Measurements from ENCODE around the gene DDAH1.
"Not testable (repeated sequence)": the region's sequence is repeated elsewhere in the genome, so short reads cannot be mapped to it uniquely, and the experiment has no call there.

DDAH1 gene

DNA sequence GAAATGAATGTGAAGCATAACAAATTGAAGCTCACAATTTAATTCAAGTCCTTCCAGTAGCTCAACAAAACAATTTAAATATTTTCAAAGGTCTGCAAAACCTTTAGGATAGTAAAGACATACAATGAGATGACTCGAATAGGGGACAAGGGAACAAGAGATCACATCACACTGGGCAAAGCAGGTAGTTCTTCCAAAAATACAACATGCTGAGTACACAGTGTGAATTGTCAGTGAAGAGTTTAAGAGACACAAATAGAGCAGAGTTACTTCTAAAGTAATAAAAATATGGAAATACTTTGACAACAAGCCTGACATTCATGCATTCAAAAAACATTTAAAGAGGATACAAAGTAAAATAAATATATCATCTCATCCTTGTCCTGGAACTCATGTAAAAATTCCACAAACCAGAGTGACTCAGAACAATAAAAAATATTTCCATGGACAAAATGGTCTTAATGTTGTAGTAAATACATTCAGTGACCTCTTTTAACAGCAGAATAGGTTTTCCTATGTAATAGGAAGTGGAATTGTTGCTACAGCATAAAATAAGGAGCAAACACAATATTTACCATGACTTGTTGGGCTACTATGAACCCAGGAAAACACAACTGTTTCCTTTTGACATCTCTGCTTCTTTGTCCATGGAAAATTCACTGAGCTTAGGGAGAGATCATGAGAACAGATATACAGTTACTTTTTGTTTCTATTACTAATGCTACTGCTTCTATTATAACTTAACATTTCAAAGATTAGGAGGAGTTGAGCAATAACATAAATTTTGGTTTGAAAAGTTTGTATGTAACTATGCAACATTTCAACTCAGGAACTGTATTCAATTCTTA is 104.9 kb downstream of the DDAH1 start:
- no peak for DNase-seq (ENCODE audit: low read depth in 2 of 2)

DNA sequence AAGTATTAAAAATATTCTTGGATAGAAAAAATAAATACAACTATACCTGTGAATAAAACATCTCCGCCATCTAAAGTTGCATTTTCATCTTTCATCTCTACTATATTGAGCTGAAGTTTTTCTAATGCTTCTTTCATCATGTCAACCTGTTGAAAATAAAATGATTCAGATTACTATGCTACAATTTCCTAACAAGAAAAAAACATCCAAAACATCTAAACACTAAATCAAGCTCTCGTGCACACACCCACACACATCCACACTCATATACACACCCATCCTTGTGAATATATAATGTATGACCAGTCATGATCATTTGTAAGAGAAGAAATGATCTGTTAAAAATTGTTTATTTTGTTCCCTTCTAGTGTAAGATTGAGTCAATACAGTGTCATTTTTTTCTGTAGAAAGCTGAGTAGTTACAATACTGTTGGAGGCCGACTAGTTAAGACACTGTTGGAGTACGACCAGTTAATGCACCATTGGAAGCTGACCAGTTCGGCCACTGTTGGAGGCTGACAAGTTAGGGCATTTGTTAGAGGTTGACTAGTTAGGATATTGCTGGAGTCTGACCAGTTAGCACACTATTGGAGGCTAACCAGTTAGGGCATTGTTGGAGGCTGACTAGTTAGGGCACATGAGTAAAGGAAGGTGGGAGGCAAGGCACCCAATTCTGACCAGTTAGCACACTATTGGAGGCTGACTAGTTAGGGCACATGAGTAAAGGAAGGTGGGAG is 106.1 kb downstream of the DDAH1 start:
- no peak for DNase-seq (ENCODE audit: low read depth in 2 of 2)

DNA sequence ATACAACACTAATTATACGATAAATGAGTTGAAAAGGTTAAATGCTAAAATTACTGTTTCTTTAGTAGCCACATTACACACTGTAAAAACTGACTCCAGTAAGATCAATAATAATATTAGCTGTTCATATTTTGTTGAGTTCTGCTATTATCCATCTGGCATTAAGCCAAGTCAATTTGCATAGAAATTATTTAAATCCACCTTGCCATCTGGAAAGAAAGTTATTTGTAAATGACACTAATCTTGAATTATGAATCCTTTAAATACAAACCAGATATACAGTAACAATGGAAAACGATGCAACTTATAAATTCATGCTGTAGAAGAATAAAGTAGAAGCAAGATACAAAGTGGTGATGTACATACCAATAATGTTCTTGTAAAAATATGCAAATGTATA is 107.1 kb downstream of the DDAH1 start:
- no peak for DNase-seq (ENCODE audit: low read depth in 2 of 2)

DNA sequence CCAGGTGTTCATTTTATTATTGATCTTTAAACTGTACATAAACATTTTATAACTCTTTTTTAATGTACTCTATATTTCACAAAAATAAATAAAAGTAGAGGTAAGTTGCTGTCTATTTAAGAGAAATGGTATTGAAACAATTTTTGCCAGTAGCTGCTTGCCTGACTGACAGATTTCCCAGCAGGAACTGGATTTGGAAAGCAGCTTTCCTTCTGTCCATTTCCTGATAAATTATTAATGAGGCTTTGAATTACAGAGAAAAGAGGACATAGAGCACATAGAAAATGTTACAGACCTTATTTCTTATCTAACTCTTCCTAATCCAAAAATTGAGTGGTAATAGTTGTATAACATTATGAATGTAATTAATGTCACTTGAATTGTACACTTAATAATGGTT is 108.8 kb downstream of the DDAH1 start:
- no peak for DNase-seq (ENCODE audit: low read depth in 2 of 2)

DNA sequence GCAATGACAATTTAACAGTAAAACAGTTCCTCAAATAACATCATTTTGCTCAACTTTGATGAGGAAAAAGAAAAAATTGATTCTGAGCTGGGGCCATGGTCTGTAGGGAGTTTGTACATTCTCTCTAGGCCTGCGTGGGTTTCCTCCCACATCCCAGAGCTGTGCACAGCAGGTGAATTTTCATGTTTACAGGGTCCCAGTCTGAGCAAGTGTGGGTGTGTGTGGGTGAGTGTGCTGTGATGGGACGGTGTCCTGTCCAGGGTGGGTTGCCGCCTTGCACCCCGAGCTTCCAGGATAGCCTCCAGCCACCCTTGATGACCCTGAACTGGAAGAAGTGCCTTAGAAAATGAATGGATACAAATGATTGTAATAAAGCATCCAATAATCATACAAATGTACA is 112.9 kb downstream of the DDAH1 start:
- DNase-seq (ENCODE audit: low read depth in 2 of 2) = no peak

DNA sequence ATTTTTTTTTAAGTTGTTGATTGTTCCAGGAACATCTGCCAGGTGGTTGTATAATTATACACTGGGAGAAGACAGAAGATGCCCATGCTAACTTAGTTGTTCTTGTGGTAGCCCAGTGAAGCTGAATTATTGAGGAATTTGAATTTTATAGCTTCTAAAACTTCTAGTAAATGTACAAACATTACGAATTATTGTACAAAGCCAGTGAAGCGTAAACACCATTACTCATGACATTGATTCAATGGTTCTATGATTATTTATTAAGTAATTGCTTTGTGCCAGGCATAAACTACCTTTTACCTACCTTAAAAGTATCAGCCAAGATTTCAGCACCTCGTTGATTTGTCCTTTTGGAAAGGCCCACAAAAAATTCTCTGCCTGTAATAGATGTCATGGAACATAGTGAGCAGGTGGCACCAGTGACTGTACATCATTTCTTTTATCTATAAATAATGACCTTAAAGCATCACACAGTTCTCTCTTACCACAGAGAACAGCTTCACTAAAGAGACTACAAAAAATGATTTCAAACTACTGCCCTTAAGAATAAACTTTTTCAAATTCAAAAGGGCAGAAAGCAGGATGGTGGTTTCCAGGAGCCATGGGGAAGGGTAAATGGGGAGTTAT is 113.6 kb downstream of the DDAH1 start:
- no peak for DNase-seq (ENCODE audit: low read depth in 2 of 2)

DNA sequence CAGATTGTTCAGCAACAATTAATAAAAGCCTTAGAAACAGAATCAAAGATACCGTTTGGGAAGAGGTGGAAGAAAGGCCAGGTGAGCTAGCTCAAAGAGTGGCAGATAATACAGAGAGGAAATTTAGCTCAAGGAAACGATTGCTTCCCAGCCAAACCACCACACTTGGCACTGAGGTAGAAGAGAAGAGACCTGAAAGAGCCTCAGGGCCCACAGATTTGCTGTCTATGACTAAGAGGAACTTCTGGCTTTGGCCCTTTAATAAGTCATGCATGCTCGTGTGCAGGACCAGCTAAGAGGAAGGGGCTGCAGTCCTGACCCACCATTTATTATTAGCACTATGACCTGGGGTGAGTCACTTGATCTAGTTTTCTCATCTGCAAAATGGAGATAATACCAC is 115.7 kb downstream of the DDAH1 start:
- no peak for DNase-seq (ENCODE audit: low read depth in 2 of 2)

DNA sequence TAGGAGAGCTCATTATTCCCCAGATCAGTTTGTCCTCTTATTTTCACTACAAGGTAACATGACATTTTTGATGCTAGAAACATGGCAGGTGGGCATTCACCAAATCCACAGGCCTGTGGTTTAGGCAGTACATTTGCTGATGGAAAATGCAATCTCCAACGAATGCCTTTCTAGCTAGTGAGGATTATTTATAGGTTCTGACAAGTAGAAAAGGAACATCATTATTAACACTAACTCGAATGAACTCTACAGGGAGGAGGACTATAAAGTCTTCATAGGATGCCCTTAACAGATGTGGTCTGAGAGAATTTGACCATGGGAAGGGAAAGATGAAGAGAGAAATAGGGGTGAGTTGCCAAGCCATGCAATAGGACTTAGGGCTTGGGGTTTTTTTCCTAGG is 117.1 kb downstream of the DDAH1 start:
- no peak for DNase-seq (ENCODE audit: low read depth in 2 of 2)

DNA sequence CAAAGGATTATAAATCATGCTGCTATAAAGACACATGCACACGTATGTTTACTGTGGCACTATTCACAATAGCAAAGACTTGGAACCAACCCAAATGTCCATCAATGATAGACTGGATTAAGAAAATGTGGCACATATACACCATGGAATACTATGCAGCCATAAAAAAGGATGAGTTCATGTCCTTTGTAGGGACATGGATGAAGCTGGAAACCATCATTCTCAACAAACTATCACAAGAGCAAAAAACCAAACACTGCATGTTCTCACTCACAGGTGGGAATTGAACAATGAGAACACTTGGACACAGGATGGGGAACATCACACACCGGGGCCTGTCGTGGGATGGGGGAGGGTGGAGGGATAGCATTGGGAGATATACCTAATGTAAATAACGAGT is 117.7 kb downstream of the DDAH1 start:
- DNase-seq (ENCODE audit: low read depth in 2 of 2) = not testable (repeated sequence)

DNA sequence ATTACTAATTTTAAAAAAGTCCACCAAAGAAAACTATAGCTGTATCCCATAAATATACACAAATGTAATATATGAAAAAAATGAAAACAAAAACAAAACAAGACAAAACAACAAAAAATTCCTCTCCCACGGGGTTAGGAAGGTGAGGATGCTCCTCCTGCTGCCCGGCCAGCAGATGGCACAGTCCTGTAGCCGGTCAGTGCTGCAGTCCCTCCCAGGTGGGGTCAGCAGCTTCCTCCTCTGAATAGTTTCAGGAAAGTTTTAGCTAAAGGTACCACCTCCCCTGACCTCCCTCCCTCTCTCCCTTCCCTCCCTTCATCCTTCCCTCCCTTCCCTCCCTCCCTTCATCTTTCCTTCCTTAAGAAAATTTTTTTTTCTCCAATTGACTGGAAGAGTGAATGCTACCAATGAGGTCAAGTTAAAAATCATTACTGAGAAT is 120.7 kb downstream of the DDAH1 start:
- no peak for DNase-seq (ENCODE audit: low read depth in 2 of 2)

DNA sequence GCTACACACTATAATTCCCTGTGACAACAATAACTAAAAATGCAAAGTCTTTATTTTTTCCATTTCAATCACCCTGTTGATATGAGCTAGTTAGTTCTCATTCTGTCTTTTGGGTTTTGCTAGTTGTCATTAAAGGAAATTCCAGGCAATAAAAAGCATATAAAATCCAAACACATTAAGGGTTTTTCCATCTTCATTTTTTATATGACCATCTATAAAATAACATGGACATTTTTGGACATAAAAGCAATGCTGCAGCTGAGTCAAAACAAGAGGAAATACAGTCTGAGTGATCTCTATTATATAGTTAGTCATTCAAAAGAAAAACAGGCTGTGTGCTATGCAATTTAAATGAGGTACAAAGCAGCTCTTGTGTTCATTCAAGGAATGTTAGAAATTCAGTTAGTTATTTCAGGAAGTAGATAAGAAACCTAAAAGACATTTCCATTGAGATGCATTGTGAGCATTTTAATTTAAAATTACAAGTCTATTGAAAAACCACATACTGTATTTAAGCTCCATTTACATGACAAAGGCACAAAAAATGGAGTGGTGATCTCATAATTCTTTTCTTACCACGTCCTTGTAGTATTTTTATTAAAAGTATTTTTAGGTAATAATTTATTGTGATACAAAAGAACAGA is 121.2 kb downstream of the DDAH1 start:
- no peak for DNase-seq (ENCODE audit: low read depth in 2 of 2)

DNA sequence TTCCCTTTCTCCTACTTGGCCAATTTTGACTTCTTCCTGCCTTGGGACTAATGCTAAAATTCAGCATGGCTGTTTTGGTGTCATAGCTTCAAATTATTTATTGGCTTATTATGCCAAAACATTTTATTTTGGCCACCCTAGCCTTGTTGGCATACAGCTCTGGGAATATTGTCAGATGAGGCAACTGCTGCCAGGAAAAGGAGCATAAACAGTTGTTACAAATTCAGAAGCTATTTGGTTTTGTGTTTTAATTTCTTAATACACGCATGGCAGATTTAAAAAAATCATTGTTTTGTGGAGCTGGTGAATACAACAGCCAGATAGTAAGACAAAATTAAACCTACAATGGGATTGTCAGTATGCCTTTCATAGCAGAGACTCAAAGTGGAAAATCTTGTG is 121.7 kb downstream of the DDAH1 start:
- no peak for DNase-seq (ENCODE audit: low read depth in 2 of 2)

DNA sequence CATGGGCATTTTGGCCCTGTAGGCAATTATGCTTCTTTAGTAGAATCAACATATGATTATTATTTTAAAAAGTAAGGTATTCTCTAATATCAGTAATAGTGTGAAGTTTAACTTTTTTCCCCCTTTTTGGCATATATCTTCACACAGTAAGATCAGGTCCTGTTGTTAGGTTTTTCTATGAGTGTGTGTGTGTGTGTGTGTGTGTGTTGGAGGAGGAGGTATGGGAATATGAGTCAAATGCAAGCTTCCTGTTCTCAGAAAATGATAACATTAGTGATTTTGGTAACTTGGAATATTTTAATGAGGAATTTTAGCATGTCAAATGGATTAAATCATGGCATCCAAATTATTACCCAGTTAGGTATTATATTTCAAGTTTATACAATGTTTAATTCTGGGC is 122.8 kb downstream of the DDAH1 start:
- no peak for DNase-seq (ENCODE audit: low read depth in 2 of 2)

DNA sequence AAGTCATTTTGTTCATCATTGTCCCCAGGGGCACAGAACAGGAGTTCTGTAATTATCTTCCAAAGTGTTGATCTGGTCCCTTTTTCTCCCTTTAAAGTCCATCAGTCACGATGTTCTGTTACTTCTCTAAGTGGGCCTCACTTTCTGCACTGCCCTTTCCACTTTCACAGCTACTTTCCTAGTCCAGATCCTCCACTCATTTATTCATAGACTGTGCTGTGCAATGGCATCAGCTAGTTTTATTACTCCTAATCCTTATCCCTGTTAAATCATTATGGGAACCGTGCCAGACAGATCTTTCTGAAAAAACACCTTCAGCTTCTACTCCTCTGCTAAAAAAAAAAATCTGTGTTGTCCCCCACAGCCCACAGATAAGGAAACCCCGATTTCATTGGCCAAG is 124.5 kb downstream of the DDAH1 start:
- DNase-seq (ENCODE audit: low read depth in 2 of 2) = no peak

DNA sequence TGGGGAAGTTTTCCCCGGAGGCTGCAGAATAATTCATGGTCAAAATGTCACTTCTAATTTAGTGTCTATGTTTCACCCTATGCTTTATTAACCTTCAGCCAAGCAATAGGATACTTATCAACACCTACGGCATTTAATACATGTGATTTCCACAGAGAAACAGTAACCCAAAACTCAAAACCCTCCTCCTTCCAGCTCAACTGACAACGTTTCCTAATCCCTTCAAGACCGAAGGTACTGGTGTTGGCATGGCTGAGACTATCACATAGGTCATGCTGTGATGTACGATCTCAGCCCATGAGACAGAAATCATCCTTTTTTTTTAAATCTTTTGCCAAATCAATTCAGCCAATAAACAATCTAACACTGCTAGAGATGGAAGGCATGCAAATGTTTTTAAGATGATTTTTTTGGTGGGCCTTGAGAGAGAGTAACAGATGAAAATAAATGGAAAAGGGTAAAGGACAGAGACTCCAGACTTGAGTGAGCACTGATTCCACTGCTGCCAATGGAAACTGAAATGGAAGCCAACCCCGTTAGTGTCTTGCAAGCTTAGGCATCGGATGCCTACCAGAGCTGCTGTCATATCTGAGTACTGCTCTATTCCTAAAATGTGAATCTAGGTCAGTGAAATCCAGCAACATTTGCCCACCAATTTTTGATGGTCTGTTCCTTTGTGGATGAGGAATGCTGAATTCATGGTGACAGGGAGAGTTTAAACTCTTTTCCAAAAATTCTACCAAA is 125.1 kb downstream of the DDAH1 start:
- no peak for DNase-seq (ENCODE audit: low read depth in 2 of 2)

DNA sequence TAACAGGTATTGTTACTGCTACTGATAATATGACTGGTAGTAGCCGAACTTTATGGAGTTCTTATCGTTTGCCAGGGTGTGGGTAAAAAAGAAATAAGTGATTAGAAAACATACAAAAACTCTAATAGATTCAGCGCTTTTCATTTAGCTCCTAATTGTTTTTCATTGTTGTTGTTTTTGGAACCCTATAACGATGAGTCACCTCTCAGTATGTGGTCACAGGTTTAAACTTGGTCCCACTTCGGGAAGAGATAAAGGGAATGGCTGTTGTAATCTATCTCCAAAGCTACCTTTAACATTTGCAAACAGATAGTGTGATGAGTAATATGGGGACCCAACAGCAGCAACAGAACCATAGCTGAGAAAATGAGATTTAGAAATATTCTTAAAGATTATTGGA is 125.9 kb downstream of the DDAH1 start:
- no peak for DNase-seq (ENCODE audit: low read depth in 2 of 2)

DNA sequence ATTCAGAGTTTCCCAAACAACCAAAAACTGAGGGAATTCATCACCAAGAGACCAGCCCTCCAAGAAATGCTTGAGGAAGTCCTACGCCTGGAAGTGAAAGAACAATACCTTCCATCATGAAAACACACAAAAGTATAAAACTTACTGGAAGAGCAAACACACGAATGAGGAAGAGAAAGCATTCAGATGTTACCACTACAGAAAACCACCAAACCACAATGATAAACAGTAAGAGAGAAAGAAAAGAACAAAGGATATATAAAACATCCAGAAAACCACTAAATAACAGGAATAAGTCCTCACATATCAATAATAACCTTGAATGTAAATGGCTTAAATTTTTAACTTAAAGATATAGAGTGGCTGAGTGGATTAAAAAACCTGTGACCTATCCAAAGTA is 130.0 kb downstream of the DDAH1 start:
- DNase-seq (ENCODE audit: low read depth in 2 of 2) = no peak

DNA sequence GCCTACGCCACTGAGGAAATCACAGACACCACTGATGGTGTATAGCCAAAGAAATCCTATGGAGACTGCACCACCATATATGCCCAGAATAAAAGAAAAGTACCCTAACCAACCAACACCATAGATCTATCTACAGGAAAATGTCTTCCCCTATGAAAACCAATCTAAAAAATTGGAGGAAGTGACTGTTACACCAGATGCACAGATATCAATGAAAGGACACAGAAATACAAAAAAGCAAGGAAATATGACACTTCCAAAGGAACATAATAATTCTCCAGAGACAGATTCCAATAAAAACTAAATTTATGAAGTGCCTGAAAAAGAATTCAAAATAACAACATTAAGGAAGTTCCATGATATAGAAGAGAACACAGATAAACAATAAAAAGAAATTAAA is 131.8 kb downstream of the DDAH1 start:
- no peak for DNase-seq (ENCODE audit: low read depth in 2 of 2)

DNA sequence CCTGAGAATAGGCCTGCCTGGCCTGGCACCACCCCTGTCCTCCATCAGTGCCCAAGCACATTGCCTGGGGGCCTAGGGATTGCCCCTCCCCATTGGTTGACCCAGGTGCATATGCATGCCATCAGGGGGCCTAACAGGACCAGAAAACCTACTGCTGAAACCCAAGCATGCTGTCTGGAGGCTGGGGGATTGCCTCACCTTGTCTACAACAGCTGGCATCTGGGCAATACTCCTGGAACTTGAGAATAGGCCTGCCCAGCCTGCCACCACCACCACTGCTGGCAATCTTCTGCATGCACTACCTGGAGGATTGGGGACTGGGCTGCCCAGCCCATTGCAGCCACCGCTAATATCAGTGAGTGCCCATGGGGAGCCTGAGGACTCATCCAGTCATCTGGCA is 132.4 kb downstream of the DDAH1 start:
- DNase-seq (ENCODE audit: low read depth in 2 of 2) = no peak

DNA sequence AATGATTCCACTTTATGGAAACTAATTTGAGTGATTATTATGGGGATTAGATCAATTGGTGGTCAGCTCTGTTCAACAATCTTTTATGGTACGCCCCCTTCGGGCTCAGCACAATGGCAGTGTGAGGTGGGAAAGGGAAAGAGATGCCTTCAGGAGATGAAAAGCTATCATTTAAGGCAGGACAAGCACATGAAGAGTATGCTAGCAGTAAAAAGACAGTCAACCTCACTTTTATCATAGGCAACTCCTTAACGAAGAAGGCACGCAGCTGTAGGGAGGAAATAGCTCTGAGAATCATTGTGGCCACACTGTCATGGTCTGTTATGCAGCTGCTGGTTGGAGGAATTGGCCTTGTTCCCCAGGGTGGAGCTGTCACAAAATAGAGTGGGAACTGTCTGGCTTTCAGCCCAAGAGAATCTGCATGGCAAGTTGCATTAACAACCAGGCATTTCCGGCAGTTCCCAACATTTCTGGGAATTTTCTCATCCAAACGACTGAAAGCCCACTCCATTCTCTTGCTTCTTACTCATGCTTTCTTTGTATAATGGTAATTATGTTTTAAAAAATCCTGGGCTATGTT is 134.2 kb downstream of the DDAH1 start:
- no peak for DNase-seq (ENCODE audit: low read depth in 2 of 2)

DNA sequence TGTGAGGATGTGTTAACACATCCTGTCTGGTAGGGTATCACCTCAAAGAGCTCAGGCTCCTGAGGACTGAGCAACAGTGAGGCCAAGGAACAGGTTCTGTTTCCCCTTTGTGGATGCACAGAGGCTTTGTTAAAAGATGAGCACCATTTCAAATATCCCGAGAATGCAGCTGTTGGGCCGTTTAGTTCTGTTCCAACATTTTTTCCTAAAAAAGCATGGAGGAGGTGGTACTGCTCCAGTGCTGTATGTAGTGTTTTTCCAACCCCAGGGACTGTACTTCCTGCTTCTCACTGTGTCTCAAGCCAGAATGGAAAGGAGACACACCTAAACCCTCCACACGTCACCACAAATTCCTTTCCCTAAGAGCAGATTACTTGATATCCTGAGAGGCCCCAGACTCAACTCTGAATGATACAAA is 134.7 kb downstream of the DDAH1 start:
- no peak for DNase-seq (ENCODE audit: low read depth in 2 of 2)
